HG02642 (cell line): Measurements from ENCODE around the gene LGR4.

Experiments
- ATAC-seq: cut with Tn5 transposase; IDR thresholded peaks from one replicate; pipeline ENCODE4 v1.9.1; 2021; ENCODE audit warnings: mild to moderate bottlenecking; ENCODE audit not compliant: unreplicated experiment, poor library complexity

Gene LGR4

GRCh38 chr11:27387362-27387761 lies 85.2 kb downstream of the LGR4 start:
- no peak for ATAC-seq

- ATAC-seq: no peak
These were observed 86.3 kb downstream of the LGR4 start for GRCh38 chr11:27386181-27386845.

GRCh38 chr11:27385245-27385644 lies 87.3 kb downstream of the LGR4 start:
- ATAC-seq: no peak

GRCh38 chr11:27384227-27384626 lies 88.4 kb downstream of the LGR4 start:
- no peak for ATAC-seq

GRCh38 chr11:27383645-27384044 lies 88.9 kb downstream of the LGR4 start:
- no peak for ATAC-seq

GRCh38 chr11:27381238-27381666 lies 91.3 kb downstream of the LGR4 start:
- no peak for ATAC-seq

GRCh38 chr11:27380771-27381170 lies 91.8 kb downstream of the LGR4 start:
- ATAC-seq: no peak

- ATAC-seq: no peak
These were observed 93.1 kb downstream of the LGR4 start for GRCh38 chr11:27379449-27379848.

- no peak for ATAC-seq
These were observed 97.2 kb downstream of the LGR4 start for GRCh38 chr11:27375370-27375769.

GRCh38 chr11:27373856-27374602 lies 98.6 kb downstream of the LGR4 start:
- no peak for ATAC-seq

- no peak for ATAC-seq
These were observed 99.2 kb downstream of the LGR4 start for GRCh38 chr11:27373392-27373791.

GRCh38 chr11:27372164-27372563 lies 100.4 kb downstream of the LGR4 start:
- ATAC-seq: no peak

GRCh38 chr11:27371489-27371888 lies 101.1 kb downstream of the LGR4 start:
- ATAC-seq: no peak

GRCh38 chr11:27370374-27370773 lies 102.2 kb downstream of the LGR4 start:
- no peak for ATAC-seq

GRCh38 chr11:27367881-27368280 lies 104.7 kb downstream of the LGR4 start:
- ATAC-seq: no peak

- no peak for ATAC-seq
These were observed 108.9 kb downstream of the LGR4 start for GRCh38 chr11:27363576-27364117.

GRCh38 chr11:27362749-27363575 lies 109.6 kb downstream of the LGR4 start, which contains the start of gene CCDC34:
Gene CCDC34, minus strand, starts transcription at chr11:27363215. Its CDS starts 21 bp downstream, at chr11:27363194.
- peak; percentile 100 for ATAC-seq

- no peak for ATAC-seq
These were observed 110.8 kb downstream of the LGR4 start for GRCh38 chr11:27361649-27362431.

GRCh38 chr11:27358296-27358695 lies 114.3 kb downstream of the LGR4 start:
- no peak for ATAC-seq

GRCh38 chr11:27357250-27357649 lies 115.3 kb downstream of the LGR4 start:
- ATAC-seq: no peak
